GM18498 (cell line): ENCODE results near the gene FOXN3.

Experiments used
- ATAC-seq: cut with Tn5 transposase; IDR thresholded peaks from one replicate; pipeline ENCODE4 v1.9.1; 2021; ENCODE audit warnings: mild to moderate bottlenecking, moderate library complexity; ENCODE audit not compliant: unreplicated experiment

The FOXN3 gene

DNA sequence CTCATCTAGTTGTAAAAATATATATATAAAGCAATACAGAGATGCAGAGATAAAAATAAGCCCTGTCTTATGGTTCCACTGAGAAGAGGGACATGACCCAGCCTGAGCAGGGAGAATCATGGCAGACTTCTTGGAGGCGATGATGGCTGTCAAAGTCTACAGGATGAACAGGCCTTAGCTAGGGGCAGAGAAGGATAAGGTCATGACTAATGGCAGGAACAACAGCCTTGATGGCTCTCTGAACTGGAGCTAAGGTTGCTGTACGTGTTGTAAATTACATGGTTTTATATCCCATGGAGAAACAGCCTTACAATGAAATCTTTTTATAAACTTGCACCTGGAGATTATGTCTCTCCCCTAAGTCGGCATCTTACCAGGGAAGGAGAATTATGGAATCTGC is 32.4 kb downstream of the FOXN3 start:
- ATAC-seq = no peak

DNA sequence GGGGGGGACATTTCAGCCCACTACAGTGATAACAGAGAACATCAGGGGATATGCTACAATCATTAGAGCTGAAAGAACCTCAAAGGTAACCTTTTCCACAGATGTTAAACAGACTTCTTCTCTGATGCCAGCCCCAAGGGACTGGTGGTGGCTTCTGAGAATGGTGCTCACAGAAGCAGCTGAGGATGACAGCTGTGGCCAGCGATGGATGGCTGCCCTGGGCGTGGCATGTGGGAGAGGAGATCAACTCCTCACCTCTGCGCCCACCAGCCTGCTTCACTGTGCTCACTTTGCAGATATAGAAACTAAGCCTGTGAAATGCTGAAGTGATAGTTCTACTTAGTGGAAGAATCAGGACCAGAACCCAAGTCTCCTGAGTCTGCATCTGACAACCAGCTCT is 33.0 kb downstream of the FOXN3 start:
- peak; percentile 89 for ATAC-seq

DNA sequence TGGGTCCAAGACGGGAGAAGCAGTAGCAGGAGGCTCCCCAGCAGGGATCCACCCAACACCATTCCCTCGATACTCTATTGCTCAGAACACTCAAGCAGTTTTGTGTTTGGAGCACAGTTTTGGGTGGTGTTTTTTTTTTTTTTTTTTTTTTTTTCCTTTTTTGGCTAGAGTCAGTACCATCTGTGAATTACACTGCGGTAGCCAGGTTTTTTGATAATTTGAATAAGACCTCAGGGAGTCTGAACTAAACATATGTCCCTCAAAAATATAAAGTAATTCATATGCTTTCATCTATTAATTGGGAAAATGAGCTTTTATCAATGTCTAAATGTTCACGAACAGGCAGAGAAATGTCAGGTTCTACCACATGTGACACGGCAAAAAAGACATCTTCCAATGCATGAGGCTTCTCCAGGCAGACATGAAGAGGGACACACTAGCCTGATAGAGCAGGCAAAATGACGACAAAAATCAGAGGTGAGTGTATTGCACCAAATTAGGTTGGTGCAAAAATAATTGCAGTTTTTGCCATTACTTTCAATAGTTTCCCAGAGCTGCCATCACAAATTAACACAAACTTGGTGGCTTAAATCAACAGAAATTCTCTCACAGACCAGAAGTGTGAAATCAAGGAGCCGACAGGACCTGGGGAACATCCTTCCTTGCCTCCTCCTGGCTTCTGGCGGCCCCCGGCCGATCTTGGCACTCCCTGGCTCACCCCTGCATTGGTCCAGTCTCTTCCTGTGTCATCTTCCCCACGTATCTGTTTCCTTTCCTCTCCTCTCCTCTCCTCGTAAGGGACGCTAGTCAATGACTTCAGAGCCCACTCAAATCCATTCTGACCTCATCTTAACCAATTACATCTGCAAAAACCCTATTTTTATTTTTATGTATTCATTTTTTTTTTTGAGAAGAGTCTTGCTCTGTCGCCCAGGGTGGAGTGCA is 33.9 kb downstream of the FOXN3 start:
- no peak for ATAC-seq

DNA sequence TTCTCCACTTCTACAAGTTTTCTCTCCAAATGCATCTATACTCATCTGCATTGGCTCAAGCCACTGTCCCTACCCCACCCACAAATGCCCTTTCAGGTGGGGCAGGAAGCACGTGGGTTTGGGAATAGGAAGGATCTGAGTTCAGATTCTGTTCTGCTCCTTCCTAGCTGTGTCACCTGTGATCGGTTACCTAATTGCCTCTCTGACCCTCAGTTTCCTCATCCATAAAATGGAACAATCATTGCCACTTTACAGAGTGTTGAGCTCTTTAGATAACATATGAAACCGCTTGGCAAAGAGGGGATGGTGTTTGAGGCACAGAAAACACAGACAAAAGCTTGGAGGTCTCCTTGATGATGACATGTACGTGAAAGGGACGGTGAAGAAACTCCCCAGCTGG is 34.5 kb downstream of the FOXN3 start:
- ATAC-seq = no peak

DNA sequence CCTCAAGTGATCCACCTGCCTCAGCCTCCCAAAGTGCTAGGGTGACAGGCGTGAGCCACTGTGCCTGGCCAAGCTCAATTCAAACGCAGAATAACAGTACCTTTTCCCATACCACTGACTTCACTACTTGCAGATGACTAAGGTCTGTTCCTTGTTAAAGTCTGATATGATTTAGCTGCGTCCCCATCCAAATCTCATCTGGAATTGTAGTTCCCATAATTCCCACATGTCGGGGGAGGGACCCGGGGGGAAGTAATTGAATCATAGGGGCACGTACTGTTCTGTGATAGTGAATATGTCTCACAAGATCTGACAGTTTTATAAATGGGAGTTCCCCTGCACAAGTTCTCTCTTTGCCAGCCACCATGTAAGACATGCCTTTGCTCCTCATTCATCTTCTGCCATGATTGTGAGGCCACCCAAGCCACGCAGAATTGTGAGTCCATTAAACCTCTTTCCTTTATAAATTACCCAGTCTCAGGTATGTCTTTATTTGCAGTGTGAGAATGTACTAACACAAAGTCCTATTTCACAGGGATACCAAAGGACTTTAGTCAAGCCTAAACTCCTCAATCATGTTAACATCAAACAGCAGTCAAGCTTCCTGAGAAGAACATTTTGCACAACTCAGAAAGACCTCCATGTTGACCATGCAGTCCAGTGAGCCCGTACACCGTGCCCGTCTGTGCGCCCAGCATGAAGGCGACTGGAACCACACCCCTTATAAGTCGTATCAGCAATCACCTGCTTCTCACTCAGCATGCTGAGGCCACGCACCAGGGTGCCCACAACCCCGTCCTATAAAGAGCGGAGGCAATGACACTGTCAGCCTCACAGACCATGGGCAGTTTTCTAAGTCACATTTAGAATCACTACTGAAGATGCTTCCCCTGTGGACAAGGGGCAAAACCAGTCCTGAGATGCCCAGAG is 36.9 kb downstream of the FOXN3 start:
- ATAC-seq = no peak

DNA sequence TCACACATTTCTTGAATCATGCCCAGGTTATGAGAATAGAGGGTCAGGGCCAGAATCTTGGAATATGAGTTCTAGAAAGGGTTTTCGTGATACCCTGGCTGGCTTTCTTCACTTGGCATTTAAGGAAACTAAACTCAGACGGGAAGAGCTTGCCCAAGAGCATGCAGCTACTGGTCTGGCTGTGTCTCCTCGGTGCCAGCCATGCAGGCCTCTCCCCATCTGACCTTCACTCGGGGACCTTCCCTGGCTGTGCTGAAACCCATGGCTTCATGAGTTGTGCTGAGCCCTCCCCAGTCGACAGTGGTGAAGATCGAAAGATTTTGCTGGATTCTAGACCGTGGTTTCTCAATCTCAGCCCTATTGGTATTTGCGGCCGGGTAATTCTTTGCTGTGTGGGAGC is 38.0 kb downstream of the FOXN3 start:
- no peak for ATAC-seq

DNA sequence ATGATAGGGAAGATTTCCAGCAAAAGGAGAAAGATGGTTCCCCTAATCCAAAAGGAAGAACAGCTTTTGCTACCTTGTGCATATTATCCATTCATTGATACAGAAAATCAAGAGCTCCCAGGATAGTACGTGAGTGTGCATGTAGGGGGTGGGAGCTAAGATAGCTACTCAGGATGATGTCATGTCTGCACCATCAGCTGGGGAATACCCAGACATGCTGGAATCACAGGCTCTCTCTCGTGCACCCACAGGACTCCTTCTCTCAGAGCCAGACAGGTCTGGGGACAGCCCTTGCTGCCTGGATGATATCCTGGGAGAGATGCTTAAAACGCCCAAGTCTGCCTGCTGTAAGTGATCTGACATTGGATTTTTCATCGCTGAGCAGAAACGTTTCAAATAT is 38.9 kb downstream of the FOXN3 start:
- ATAC-seq = peak; percentile 87

DNA sequence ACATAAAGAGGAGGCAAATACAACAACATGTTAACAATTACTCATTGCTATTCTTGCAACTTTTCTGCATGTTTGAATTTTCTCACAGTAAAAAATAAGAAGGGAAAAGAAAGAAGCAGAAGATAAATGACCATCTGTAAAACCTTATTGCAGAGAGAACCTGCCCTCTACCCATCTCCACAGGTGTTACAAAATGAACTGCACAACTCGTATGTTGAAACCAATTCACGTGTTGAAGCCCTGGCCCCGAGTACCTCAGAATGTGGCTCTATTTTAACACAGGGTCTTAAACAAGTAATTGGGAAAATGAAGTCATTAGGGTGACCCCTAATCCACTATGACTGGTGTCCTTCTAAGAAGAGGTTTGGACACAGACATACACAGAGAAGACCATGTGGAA is 39.5 kb downstream of the FOXN3 start:
- no peak for ATAC-seq

DNA sequence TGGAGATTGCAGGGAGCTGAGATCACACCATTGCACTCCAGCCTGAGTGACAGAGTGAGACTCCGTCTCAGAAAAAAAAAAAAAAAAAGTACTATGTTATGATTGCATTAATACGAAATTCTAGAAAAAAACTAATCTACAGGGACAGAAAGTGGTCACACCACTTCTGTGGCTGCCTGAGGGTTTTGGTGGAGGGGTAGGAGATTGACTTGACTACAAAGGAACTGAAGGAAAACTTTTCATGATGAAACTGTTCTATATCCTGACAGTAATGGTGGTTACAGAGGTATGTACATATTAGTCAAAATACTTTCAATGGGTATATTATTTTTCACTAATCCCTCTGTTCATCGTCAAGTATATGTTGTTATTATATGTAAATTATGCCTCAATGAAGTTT is 42.1 kb downstream of the FOXN3 start:
- ATAC-seq = no peak

DNA sequence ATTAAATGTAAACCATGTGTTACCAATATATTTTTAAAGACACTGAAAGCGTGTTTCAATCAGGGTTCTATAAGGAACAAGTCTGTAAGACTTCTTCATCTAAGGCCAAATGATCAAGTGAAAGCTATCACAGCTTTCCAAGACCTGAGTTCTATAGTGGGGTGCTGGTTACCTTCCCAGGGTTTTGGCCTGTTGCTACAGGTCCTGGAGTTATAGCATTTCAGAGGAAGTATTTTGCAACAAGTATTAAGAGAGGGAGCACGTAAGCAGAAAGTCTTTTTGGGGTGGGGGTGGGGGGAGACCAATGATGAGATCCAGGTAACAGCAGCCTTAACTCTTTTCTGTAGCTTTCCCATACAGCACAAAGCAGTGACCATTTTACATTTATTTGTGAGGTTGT is 43.8 kb downstream of the FOXN3 start:
- ATAC-seq = no peak

DNA sequence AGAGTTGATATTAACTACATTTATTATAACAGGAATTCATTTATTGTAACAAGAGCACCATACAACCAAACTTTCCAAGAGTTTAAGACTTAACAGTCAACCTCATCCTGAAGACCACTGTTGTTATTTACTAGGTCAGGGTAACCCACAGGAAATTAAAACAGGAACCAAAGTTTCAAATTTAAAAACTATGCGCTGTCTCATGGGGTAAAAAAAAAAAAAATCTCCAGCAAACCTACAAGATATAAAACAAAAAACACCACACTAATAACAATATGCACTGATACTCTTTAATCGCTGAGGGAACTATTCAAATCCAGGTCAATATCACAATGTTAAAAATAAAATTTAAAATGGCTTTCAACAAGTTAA is 44.5 kb downstream of the FOXN3 start:
- no peak for ATAC-seq

DNA sequence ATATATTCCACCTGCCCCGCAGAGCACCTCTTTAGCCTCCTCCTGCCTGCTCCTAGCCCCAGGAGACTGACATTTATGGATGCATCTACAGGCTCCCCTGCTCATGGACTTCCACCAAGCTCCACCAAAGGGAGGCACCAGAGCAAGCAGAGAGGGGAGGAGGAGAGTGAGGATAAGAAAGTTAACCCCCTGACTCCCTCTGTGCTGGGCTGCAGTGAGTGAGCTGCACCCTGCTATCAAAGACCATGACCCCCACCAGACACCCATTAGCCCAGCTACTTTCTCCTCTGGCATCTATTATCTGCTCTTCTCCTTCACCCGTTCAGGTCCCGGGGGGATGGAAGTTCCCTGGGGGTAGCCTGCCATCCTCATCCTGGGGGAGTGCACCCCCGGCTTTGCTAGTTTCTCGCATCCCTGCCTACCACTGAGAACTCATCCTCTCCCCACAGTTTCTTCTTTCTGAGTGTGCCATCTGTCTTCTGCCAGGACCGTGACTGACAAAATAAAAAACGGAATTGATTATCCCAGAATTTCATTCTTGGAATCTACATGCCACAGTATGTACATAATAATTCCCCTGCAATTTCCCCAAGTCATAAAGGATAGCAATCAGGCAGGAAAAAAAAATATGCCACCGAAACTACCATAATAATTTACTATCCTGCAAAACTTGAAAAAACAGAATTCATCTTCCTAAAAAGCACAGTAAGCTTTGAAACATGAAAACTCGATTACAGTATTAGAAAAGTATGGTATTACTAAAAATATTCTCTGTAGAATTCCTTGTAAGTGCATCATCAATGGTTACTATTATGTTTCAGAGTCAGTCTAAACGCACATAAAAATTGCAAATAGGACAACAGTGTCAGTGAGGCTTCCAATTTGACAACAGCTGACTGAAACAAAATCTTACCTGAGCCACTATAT is 45.2 kb downstream of the FOXN3 start:
- ATAC-seq = no peak

DNA sequence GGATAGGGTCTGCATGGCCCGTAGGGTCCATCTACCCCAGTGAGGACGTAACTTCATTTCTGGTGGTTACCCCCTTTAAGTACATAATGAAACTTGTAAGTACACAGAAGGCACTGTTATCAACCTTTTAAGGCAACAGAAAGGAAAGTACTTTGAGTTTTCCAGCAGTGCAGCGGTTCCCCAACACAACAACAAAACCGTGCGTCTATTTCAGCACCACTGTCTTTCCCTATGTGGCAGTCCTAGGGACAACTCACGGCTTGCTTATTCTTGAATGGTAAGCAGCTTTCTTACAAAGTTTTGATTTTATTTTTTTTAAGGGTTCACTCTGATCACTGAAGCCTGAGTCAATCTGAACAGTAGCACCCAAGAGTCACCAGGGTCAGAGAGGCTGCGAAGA is 46.3 kb downstream of the FOXN3 start:
- no peak for ATAC-seq

DNA sequence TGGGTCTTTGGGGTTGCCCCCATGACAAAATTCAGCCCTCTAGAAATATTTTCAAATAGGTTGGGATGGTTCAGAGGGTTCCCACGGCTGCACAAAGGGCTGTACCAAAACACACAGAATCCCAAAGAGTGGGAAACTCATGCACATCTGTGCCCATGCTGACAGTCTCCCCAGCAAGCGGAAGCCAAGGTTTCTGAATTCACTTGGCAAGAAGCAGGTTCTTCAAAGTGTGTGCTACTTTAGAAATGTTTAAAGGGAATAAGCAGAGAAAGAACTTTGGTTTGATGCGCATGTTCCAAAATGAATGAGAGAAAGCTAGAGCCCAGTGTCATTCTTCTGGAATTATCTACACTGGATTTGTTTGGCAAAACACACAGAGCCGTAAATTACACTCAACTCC is 46.7 kb downstream of the FOXN3 start:
- no peak for ATAC-seq

DNA sequence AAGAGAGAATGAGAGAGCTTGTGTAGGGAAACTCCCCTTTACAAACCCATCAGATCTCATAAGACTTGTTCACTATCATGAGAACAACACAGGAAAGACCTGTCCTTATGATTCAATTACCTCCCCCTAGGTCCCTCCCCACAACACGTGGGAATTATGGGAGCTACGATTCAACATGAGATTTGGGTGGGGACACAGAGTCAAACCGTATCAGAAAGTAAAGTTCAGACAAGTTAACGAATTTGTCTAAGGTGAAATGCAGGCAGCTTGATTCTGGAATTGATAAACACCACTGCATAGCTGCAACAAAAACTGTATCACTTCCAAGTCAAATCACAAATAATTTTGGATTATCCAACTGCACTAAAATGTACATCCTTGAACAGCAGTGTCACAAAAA is 47.4 kb downstream of the FOXN3 start:
- ATAC-seq = no peak

DNA sequence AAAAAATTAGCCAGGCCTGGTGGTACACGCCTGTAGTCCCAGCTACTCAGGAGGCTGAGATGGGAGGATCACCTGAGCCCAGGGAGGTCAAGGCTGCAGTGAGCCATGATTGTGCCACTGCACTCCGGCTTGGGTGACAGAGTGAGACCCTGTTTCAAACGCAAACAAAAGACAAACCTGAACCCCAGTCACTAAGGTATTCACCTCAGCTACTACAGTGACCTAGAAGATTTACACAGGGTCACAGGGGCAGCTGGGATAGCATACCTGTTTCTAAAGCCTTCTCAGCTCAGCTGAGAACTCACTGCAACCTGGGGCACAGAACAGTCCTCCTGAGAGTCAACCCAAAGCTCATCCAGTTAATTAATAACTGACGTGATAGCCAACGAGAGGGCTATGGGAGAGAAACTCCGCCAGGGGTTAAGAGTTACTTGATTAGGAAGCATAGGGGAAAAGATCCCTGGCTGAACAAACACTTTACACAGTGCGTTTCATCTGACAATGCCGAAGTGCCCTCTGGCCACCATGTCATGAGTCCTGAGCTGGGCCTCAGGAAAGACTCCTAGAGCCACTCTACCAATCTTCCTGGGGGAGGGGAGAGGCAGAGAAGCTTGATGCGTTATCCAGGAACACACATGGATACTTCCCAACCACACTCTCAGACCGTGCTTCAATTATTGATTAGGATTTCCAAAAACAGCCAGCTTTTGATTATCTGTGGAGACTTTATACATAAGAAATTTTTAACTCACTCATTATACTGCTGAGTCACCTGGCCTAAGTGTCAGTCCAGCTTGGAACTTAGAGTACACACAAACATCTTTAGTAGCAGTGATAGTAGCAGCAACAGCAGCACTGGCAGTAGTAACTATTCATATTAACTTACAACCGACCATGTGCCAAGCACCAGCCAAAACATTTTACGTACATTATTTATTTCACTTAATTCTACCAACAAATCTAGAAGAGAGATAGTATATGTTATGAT is 48.2 kb downstream of the FOXN3 start:
- no peak for ATAC-seq

DNA sequence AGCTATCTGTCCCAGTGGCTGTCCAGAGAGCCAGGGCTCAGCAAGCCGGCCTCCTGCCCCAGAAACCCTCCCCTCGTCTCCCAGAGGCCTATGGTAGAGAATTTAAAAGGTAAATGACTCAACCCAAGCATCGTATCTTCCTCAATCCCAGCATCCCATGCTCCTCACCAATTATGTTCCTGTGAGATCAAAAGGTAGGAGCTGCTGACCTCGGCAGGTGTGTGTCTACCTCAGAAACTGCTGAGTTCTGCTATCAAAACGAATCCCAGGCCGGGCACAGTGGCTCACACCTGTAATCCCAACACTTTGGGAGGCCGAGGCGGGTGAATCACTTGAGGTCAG is 49.3 kb downstream of the FOXN3 start:
- ATAC-seq = no peak

DNA sequence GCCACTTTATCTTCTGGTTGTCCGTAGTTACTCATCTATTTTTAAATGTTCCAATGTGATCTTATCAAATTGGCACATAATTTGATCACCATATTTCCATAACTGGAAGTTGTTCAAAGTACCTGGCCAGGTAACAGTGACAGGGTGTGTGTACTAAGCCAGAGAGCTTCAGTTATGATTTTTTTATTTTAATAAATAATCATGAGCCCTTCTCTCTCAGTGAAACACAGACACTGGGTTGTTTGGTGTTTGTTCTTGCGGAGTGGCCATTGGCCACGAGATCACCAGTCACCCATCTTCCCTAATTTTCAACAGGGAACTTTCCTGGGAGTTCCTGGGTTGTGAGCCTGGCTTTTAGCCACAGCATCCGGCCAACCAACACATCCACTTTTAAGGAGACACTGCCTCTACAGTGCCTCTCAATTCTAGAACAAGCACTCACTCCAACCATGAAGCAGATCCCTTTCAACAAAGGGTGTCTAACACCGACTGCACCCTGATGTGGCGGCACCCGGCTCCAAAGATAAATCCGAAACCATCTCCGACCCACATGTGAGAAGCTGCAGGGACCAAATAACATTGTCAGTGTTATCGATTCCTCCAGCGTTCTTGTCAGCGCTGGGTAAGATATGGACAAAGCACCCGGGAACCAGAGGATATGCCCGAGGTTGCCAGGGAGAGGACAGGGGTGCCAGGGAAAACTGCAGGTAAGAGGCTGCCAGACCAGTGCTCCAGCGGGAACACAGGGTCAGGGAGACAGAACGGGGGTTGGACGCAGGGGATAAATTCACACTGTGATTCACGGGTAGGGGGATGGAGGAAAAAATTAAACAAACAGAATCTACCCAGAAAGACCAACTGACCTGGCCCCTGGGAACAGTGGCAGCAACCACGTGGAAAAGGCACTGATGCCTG is 49.9 kb downstream of the FOXN3 start:
- no peak for ATAC-seq
